GM21717 (cell line): ENCODE measurements around the gene RBPJ.

ENCODE experiments used
- ATAC-seq: cut with Tn5 transposase; IDR thresholded peaks from one replicate; pipeline ENCODE4 v1.9.1; 2021; ENCODE audit warnings: mild to moderate bottlenecking, moderate library complexity; ENCODE audit not compliant: unreplicated experiment

Gene RBPJ

GRCh38 chr4:26369132-26369531, 48.3 kb downstream of the RBPJ start:
- no peak for ATAC-seq

GRCh38 chr4:26369581-26369980, 48.8 kb downstream of the RBPJ start:
- ATAC-seq, result no peak

GRCh38 chr4:26372076-26372475, 51.3 kb downstream of the RBPJ start:
- no peak for ATAC-seq

GRCh38 chr4:26372525-26373172, 51.8 kb downstream of the RBPJ start:
- ATAC-seq, result peak; percentile 87

- ATAC-seq, result no peak
These were observed 54.7 kb downstream of the RBPJ start for GRCh38 chr4:26375551-26375950.

- ATAC-seq, result no peak
These were observed 56.8 kb downstream of the RBPJ start for GRCh38 chr4:26377328-26378311.

- ATAC-seq, result no peak
These were observed 59.0 kb downstream of the RBPJ start for GRCh38 chr4:26379837-26380236.

GRCh38 chr4:26380740-26381139, 59.9 kb downstream of the RBPJ start:
- no peak for ATAC-seq

- no peak for ATAC-seq
These were observed 63.7 kb downstream of the RBPJ start for GRCh38 chr4:26384380-26385057.

GRCh38 chr4:26385690-26386089, 64.9 kb downstream of the RBPJ start:
- no peak for ATAC-seq

- ATAC-seq, result no peak
These were observed 65.6 kb downstream of the RBPJ start for GRCh38 chr4:26386386-26386785.

- no peak for ATAC-seq
These were observed 67.9 kb downstream of the RBPJ start for GRCh38 chr4:26388671-26389070.

GRCh38 chr4:26397086-26397485, 76.3 kb downstream of the RBPJ start:
- ATAC-seq, result no peak

- ATAC-seq, result no peak
These were observed 79.3 kb downstream of the RBPJ start for GRCh38 chr4:26400132-26400531.

GRCh38 chr4:26402017-26402416, 81.2 kb downstream of the RBPJ start:
- peak; percentile 18 for ATAC-seq

- peak; percentile 83 for ATAC-seq
These were observed 81.6 kb downstream of the RBPJ start for GRCh38 chr4:26402458-26402857.

GRCh38 chr4:26404743-26405206, 84.0 kb downstream of the RBPJ start:
- ATAC-seq, result no peak

- ATAC-seq, result no peak
These were observed 85.6 kb downstream of the RBPJ start for GRCh38 chr4:26406346-26406975.

- ATAC-seq, result no peak
These were observed 86.7 kb downstream of the RBPJ start for GRCh38 chr4:26407476-26407875.

- ATAC-seq, result peak; percentile 68
These were observed 89.8 kb downstream of the RBPJ start for GRCh38 chr4:26410385-26411293.
